Gastroesophageal sphincter (tissue), 4 donors: ENCODE data around the gene SIPA1L3. TPM values are rescaled to one million over a fixed set of nuclear protein-coding genes. Genes with fewer than 3 reads are reported as not detected.

ENCODE experiments used
- ATAC-seq: fragments of 150-250 bp; one replicate; pipeline ENCODE4 v1.9.1; 2016; ENCODE audit warnings: mild to moderate bottlenecking, moderate library complexity
- H3K27ac ChIP-seq, 4 donors: fragments of 200-600 bp; sonication (generic) in 3 of 4; 1 replicate in 3 of 4; 2 replicates in 1 of 4; pipeline ENCODE4 v1.5.1; 2016 to 2019
- H3K27me3 ChIP-seq: fragments of 200-600 bp; sonication (generic); one replicate; pipeline ENCODE4 v1.5.1; 2019
- H3K36me3 ChIP-seq, 2 donors: fragments of 200-600 bp; sonication (generic); one replicate each; pipeline ENCODE4 v1.5.1; 2019; ENCODE audit warnings: control low read depth in 1 of 2
- H3K4me1 ChIP-seq, 3 donors: fragments of 200-600 bp; sonication (generic); 1 replicate in 2 of 3; 2 replicates in 1 of 3; pipeline ENCODE4 v1.5.1; 2016 to 2019; ENCODE audit warnings: control low read depth in 2 of 3
- H3K4me3 ChIP-seq, 2 donors: fragments of 200-600 bp; sonication (generic); one replicate each; pipeline ENCODE4 v1.5.1; 2019; ENCODE audit warnings: mild to moderate bottlenecking in 1 of 2, moderate library complexity in 1 of 2
- H3K9me3 ChIP-seq, 3 donors: fragments of 200-600 bp; sonication (generic); one replicate each; pipeline ENCODE4 v1.5.1; 2017 to 2019; ENCODE audit warnings: control low read depth in 2 of 3
- EP300 ChIP-seq: sonication (generic); formaldehyde crosslinking; IDR thresholded peaks from one replicate; pipeline ENCODE4 v1.6.1; 2017; ENCODE audit warnings: antibody characterized with exemption, mild to moderate bottlenecking
- POLR2A ChIP-seq, 2 donors: fragments of 450-650 bp; IDR thresholded peaks; one replicate each; pipeline ENCODE4 v1.6.1; 2017; ENCODE audit warnings: antibody characterized with exemption in 2 of 2, mild to moderate bottlenecking in 2 of 2, moderate library complexity in 1 of 2
- POLR2AphosphoS5 ChIP-seq: sonication (generic); formaldehyde crosslinking; IDR thresholded peaks from one replicate; pipeline ENCODE4 v1.6.1; 2017; ENCODE audit warnings: antibody characterized with exemption
- WGBS, 2 donors: methylation state at CpG; one replicate each; pipeline ENCODE4 v1.1.5; 2018; ENCODE audit warnings: low coverage in 1 of 2; 5-methylcytosine and 5-hydroxymethylcytosine counted together
- total RNA-seq, 4 donors: library from RNA; depleted of rRNA; stranded (reverse); fragments of >200 nt; gene quantifications; one replicate each; pipeline ENCODE4 v1.1.0, GENCODE V29; 2016
- TF ChIP-seq, protein P1 (sequence below), 4 experiments: fragments of 200-600 bp in 2 of 4; fragments of 450-650 bp in 2 of 4; sonication (generic) in 1 of 4; IDR thresholded peaks; one replicate each; pipeline ENCODE4 v1.5.1; 2017 to 2019; ENCODE audit warnings: antibody characterized with exemption in 4 of 4, mild to moderate bottlenecking in 2 of 4, moderate library complexity in 2 of 4

Gene SIPA1L3
- total RNA-seq, 4 donors from 2014 or later, result 5.9 to 20.2 (median 11.8) TPM

DNA sequence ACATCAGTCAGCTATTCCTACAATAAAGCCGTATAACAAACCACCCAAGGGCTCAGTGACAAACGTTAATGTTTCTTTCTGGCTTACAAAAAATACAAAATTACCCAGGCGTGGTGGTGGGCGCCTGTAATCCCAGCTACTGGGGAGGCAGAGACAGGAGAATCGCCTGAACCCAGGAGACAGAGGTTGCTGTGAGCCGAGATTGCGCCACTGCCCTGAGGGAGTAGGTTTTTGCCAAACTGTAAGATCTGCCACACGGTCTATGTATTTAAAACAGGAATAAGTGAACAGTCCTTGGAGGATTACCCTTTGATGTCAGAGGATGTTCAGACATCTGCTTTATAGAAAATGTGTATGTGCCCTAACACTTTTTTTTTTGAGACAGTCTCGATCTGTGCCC, 211.2 kb downstream of the SIPA1L3 start:
- no peaks in the 10 kb centered on the region for H3K27me3 ChIP-seq
- TF ChIP-seq, protein P1, sequence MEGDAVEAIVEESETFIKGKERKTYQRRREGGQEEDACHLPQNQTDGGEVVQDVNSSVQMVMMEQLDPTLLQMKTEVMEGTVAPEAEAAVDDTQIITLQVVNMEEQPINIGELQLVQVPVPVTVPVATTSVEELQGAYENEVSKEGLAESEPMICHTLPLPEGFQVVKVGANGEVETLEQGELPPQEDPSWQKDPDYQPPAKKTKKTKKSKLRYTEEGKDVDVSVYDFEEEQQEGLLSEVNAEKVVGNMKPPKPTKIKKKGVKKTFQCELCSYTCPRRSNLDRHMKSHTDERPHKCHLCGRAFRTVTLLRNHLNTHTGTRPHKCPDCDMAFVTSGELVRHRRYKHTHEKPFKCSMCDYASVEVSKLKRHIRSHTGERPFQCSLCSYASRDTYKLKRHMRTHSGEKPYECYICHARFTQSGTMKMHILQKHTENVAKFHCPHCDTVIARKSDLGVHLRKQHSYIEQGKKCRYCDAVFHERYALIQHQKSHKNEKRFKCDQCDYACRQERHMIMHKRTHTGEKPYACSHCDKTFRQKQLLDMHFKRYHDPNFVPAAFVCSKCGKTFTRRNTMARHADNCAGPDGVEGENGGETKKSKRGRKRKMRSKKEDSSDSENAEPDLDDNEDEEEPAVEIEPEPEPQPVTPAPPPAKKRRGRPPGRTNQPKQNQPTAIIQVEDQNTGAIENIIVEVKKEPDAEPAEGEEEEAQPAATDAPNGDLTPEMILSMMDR (IDR thresholded peaks at IDR 0.05), result no peak
- TF ChIP-seq EP300, result no peak
- TF ChIP-seq POLR2A (IDR thresholded peaks at IDR 0.05), result no peak
- no peak for TF ChIP-seq POLR2AphosphoS5
- no peak overlapping the region for H3K4me3 ChIP-seq
- peaks cover 0 to 88% of the 10 kb centered on the region in 2 donors for H3K36me3 ChIP-seq
- WGBS, 2 donors, result 73 to 93% methylated on average over 6 to 9 of the region's 9 CpGs
- no peak for ATAC-seq
- no peak overlapping the region for H3K27ac ChIP-seq
- H3K4me1 ChIP-seq, result no peaks in the 10 kb centered on the region
- peaks cover 0 to 21% (median 0%) of the 10 kb centered on the region in 3 donors for H3K9me3 ChIP-seq

DNA sequence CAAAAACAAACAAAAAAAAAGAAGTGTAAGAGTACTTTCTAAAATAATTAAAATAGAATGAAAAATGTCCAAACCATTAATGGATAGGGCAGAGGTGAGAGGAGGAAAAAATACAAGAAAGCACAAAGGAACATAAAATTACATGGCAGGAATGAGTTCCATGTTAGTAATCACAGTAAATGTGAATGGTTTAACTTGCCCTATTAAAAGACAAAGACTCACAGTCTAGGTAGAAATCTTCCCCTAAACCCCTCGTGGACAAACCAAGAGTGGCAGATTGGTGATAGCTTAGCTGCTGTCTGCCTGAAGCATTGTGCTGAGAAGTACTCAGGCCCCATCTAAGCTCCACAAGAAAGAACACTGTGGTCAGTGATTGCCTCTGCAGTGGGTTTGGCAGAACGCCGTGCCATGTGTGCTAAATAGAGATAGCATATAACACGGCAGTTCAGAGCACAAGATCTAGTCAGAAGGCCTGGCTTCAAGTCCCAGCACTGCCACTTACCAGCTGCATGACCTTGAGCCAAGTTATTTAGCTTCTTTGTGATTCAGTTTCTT, 213.5 kb downstream of the SIPA1L3 start:
- H3K4me1 ChIP-seq, result no peaks in the 10 kb centered on the region
- no peak overlapping the region for H3K4me3 ChIP-seq
- H3K9me3 ChIP-seq, result peaks cover 0 to 21% (median 0%) of the 10 kb centered on the region in 3 donors
- no peaks in the 10 kb centered on the region for H3K27me3 ChIP-seq
- H3K27ac ChIP-seq, result no peak overlapping the region
- ATAC-seq, result no peak
- peaks cover 0 to 65% of the 10 kb centered on the region in 2 donors for H3K36me3 ChIP-seq
- WGBS, 2 donors, result 90% methylated on average over 2 to 4 of the region's 4 CpGs
- TF ChIP-seq POLR2A (IDR thresholded peaks at IDR 0.05), result no peak
- TF ChIP-seq, protein P1 (IDR thresholded peaks at IDR 0.05), result no peak
- TF ChIP-seq POLR2AphosphoS5, result no peak
- no peak for TF ChIP-seq EP300

DNA sequence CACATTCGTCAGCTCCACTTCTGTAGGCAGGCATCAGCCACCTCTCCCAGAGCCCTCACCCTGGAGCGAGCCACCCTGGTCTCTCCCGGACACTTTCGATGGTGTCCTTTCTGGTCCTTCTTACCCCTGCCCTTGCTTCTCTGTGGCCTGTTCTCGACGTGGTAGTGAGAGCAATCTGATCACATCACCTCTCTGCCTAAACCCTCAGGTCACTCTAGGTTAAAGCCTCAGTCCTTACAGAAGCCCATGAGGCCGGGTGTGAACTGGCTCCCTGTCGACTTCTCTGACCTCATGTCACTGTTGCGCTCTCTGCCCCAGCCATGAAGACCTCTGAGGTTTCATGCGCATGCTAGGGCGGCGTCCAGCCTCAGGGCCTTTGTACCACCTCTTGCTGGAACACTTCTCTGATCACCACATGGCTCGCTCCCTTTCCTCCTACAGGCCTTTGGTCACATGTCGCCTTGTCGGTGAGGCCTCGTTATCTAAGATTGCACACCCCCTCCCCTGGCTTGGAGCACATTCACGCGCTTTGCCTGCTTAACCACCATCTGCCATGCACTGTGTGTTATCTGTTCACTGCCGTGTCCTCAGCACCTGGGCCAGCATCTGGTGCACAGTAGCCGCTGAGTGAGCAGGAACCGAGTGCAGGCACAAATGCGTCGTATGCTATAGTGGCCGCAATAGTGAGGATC, 215.5 kb downstream of the SIPA1L3 start:
- peaks cover 0 to 21% (median 0%) of the 10 kb centered on the region in 3 donors for H3K9me3 ChIP-seq
- H3K27me3 ChIP-seq, result no peaks in the 10 kb centered on the region
- TF ChIP-seq EP300, result no peak
- TF ChIP-seq POLR2A (IDR thresholded peaks at IDR 0.05), result no peak
- TF ChIP-seq, protein P1 (IDR thresholded peaks at IDR 0.05), result no peak
- TF ChIP-seq POLR2AphosphoS5, result no peak
- WGBS, 2 donors, result 92 to 93% methylated on average over 17 to 21 of the region's 24 CpGs
- no peak for ATAC-seq
- peaks cover 0 to 61% of the 10 kb centered on the region in 2 donors for H3K36me3 ChIP-seq
- no peak overlapping the region for H3K4me3 ChIP-seq
- no peak overlapping the region for H3K27ac ChIP-seq
- H3K4me1 ChIP-seq, result no peaks in the 10 kb centered on the region

DNA sequence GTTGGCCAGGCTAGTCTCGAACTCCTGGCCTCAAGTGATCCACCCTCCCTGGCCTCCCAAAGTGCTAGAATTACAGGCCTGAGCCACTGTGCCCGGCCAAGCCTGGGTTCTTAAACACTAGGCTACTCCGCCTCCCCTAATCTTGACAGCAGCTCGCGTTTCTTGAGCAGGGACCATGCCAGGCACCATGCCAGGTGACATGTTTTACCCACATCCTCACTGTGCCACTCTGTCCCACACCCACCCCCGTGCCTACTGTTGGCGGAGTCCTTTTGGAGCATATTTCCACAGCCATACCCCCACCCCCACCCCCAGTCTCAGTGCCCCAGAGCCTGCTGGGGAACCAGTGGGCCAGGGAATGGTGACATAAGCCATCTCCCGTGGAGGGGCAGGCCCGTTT, 218.2 kb downstream of the SIPA1L3 start:
- H3K27me3 ChIP-seq, result no peaks in the 10 kb centered on the region
- no peak overlapping the region for H3K4me3 ChIP-seq
- no peaks in the 10 kb centered on the region for H3K4me1 ChIP-seq
- H3K36me3 ChIP-seq, result peaks cover 0 to 38% of the 10 kb centered on the region in 2 donors
- 100% methylated on average over 1 to 4 of the region's 9 CpGs for WGBS, 2 donors
- H3K27ac ChIP-seq, result no peak overlapping the region
- TF ChIP-seq POLR2A (IDR thresholded peaks at IDR 0.05) (no peak), POLR2AphosphoS5 (no peak), EP300 (no peak)
- TF ChIP-seq, protein P1 (IDR thresholded peaks at IDR 0.05), result no peak
- peaks cover 0 to 10% (median 0%) of the 10 kb centered on the region in 3 donors for H3K9me3 ChIP-seq
- no peak for ATAC-seq

DNA sequence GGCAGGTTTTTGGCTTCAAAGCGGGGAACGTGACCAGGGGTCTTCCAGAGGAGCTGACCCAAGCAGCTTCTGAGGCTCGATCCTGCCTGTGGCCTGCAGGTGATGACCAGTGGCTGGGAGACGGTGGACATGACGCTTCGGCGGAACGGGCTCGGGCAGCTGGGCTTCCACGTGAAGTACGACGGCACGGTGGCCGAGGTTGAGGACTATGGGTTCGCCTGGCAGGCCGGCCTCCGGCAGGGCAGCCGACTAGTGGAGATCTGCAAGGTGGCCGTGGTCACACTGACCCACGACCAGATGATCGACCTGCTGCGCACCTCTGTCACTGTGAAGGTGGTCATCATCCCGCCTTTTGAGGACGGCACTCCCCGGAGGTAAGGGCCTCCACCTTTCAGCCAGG, 223.4 kb downstream of the SIPA1L3 start:
- Histone ChIP-seq H3K9me3 (no peaks in the 10 kb centered on the region), H3K27me3 (no peaks in the 10 kb centered on the region), H3K27ac (no peak overlapping the region), H3K4me1 (no peaks in the 10 kb centered on the region), H3K36me3 (peaks cover 0 to 45% of the 10 kb centered on the region in 2 donors), H3K4me3 (no peak overlapping the region)
- no peak for TF ChIP-seq POLR2AphosphoS5
- TF ChIP-seq EP300, result no peak
- TF ChIP-seq POLR2A (IDR thresholded peaks at IDR 0.05), result no peak
- TF ChIP-seq, protein P1 (IDR thresholded peaks at IDR 0.05), result no peak
- WGBS, 2 donors, result 80 to 97% methylated on average over 2 to 7 of the region's 25 CpGs
- no peak for ATAC-seq
